HG02852 (cell line): ENCODE results near the gene AADACL3.

Experiments
- ATAC-seq: cut with Tn5 transposase; IDR thresholded peaks from one replicate; pipeline ENCODE4 v1.9.1; 2021; ENCODE audit warnings: mild to moderate bottlenecking, moderate library complexity; ENCODE audit not compliant: unreplicated experiment

The AADACL3 gene

GRCh38 chr1:12764016-12764415, 48.1 kb downstream of the AADACL3 start:
- ATAC-seq, result no peak

- no peak for ATAC-seq
Measured at GRCh38 chr1:12769031-12769430, 53.1 kb downstream of the AADACL3 start.

DNA sequence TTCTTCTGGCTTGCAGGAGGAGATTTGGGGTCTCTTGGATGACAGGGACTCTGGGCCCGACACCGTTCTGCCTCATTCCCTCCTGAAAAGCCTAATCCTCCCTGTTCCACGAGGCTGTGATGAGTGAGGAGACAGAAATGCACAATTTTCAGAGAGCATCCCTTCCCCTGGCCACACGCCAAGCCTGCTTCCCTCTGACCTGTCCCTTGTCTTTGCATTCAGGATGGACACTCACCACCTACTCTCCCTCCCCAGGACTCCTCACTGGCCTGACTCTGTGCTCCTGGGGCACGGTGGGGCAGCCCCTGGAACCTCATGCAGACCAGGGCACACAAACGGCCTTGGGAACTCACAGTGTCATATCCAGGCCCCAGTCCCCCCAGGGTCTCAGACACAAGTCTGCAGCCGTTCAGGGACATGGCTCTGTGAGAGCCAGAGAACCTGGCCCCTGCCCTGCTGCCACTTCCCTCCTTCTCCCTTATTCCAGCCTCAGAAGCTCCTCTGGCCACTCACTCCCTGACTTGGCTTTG, 54.1 kb downstream of the AADACL3 start:
- no peak for ATAC-seq

DNA sequence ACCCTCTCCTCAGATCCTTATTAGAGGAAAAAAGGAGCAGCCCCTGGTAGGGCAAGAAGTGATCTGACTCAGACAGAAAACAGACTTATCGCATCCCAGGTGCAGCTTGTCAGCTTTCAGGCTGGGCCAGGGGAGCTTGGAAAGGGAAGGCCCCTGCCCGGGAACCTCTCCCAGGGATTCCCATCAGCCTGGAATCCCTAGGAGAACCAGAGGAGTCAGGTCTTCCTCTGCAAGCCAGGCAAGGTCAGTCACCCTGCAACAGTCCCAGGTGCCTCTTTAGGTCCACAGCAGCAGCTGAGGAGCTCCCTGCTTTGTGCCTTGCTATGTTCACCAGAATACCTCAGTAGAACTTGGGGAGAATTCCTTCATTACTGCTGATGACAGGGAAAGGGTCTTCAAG, 54.7 kb downstream of the AADACL3 start:
- ATAC-seq, result no peak

GRCh38 chr1:12771186-12771585, 55.3 kb downstream of the AADACL3 start:
- no peak for ATAC-seq

- no peak for ATAC-seq
Measured at GRCh38 chr1:12772520-12772919, 56.6 kb downstream of the AADACL3 start.

GRCh38 chr1:12773438-12773837, 57.5 kb downstream of the AADACL3 start, which contains the start of gene PRAMEF12:
PRAMEF12 (plus strand) TSS chr1:12773738; CDS start chr1:12774868, 1,130 bp downstream.
- ATAC-seq, result no peak

DNA sequence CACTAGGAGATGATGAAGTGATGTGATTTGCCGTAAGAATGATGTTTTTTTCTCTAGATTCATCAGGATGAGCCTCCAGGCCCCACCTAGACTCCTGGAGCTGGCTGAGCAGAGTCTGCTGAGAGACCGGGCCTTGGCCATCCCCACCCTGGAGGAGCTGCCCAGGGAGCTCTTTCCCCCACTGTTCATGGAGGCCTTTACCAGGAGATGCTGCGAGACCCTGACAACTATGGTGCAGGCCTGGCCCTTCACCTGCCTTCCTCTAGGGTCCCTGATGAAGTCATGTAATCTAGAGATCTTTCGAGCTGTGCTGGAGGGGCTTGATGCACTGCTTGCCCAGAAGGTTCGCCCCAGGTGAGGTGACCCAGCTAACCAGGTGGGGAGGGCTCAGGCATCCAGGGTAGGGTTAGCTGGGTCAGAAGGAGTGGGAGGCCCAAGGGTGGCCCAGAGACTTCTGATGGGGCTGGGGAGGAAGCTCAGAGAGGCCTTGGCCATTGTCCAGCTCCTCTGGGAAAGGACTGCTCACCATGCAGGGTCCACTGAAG, 59.0 kb downstream of the AADACL3 start:
- no peak for ATAC-seq

DNA sequence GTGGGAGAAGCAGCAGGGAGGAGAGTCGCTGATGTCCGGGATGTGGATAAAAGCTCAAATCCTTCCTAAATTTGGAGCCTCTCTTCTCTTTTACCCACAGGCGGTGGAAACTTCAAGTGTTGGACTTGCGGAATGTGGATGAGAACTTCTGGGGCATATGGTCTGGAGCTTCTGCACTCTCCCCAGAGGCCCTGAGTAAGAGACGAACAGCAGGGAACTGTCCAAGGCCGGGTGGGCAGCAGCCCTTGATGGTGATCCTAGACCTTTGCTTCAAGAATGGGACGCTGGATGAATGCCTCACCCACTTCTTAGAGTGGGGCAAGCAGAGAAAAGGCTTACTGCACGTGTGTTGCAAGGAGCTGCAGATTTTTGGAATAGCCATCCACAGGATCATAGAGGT, 59.5 kb downstream of the AADACL3 start:
- ATAC-seq, result no peak

- ATAC-seq, result no peak
Measured at GRCh38 chr1:12776801-12777557, 61.1 kb downstream of the AADACL3 start.
